H9 (cell line): Measurements from ENCODE around the gene COL4A1. TPM values are rescaled to one million over a fixed set of nuclear protein-coding genes. Genes with fewer than 3 reads are reported as not detected.

Experiments
- DNase-seq: peaks from one replicate; pipeline ENCODE4 v3.0.0-alpha.2; 2017
- H2AFZ ChIP-seq: one replicate; pipeline ENCODE4 v1.6.1; 2013; ENCODE audit warnings: mild to moderate bottlenecking, low read length, control low read depth, moderate library complexity
- H2AK5ac ChIP-seq: 2 replicates; pipeline ENCODE4 v1.6.1; 2013; ENCODE audit warnings: low read length, control low read depth, mixed read lengths; ENCODE audit not compliant: insufficient read length
- H2BK120ac ChIP-seq: one replicate; pipeline ENCODE4 v1.6.1; 2013; ENCODE audit warnings: low read depth, mild to moderate bottlenecking, low read length, control low read depth, inconsistent platforms; ENCODE audit not compliant: poor library complexity, severe bottlenecking
- H2BK12ac ChIP-seq: 2 replicates; pipeline ENCODE4 v1.6.1; 2013; ENCODE audit warnings: low read length, control low read depth, mixed read lengths, low read depth; ENCODE audit not compliant: insufficient read length
- H2BK15ac ChIP-seq: 2 replicates; pipeline ENCODE4 v1.6.1; 2013; ENCODE audit warnings: low read depth, low read length, control low read depth
- H2BK20ac ChIP-seq: one replicate; pipeline ENCODE4 v1.6.1; 2013; ENCODE audit warnings: low read depth, mild to moderate bottlenecking, low read length, control low read depth, inconsistent platforms; ENCODE audit not compliant: poor library complexity, severe bottlenecking
- H2BK5ac ChIP-seq: 2 replicates; pipeline ENCODE4 v1.6.1; 2013; ENCODE audit warnings: low read length, control low read depth, mixed read lengths; ENCODE audit not compliant: insufficient read length
- H3K14ac ChIP-seq: 2 replicates; pipeline ENCODE4 v1.6.1; 2013; ENCODE audit warnings: low read length, control low read depth; ENCODE audit not compliant: insufficient read depth
- H3K18ac ChIP-seq: 2 replicates; pipeline ENCODE4 v1.6.1; 2013; ENCODE audit warnings: low read depth, mild to moderate bottlenecking, mixed read lengths, low read length, control low read depth; ENCODE audit not compliant: insufficient read length
- H3K23ac ChIP-seq: 2 replicates; pipeline ENCODE4 v1.6.1; 2013; ENCODE audit warnings: low read length, control low read depth, mixed read lengths, low read depth; ENCODE audit not compliant: insufficient read length
- H3K23me2 ChIP-seq: 2 replicates; pipeline ENCODE4 v1.6.1; 2013; ENCODE audit warnings: low read depth, mild to moderate bottlenecking, mixed read lengths, low read length, control low read depth; ENCODE audit not compliant: insufficient read length, poor library complexity, severe bottlenecking
- H3K27ac ChIP-seq: 2 replicates; pipeline ENCODE4 v1.5.1; 2013; ENCODE audit warnings: low read length, control low read depth, mixed read lengths, low read depth; ENCODE audit not compliant: insufficient read length
- H3K27me3 ChIP-seq: 2 replicates; pipeline ENCODE4 v1.6.1; 2013; ENCODE audit warnings: low read length, control low read depth, inconsistent platforms; ENCODE audit not compliant: insufficient read depth
- H3K4ac ChIP-seq: 2 replicates; pipeline ENCODE4 v1.6.1; 2013; ENCODE audit warnings: low read depth, mild to moderate bottlenecking, control low read depth, inconsistent platforms, low read length, moderate library complexity
- H3K4me1 ChIP-seq: 2 replicates; pipeline ENCODE4 v1.6.1; 2013; ENCODE audit warnings: low read length, control low read depth, inconsistent platforms; ENCODE audit not compliant: insufficient read depth
- H3K4me2 ChIP-seq: 2 replicates; pipeline ENCODE4 v1.6.1; 2013; ENCODE audit warnings: low read length, control low read depth, mixed read lengths; ENCODE audit not compliant: insufficient read length, insufficient read depth
- H3K56ac ChIP-seq: 2 replicates; pipeline ENCODE4 v1.6.1; 2013; ENCODE audit warnings: low read depth, mild to moderate bottlenecking, mixed read lengths, low read length, control low read depth; ENCODE audit not compliant: insufficient read length
- H3K79me1 ChIP-seq: 2 replicates; pipeline ENCODE4 v1.6.1; 2013; ENCODE audit warnings: low read depth, mild to moderate bottlenecking, moderate library complexity, low read length, control low read depth, inconsistent platforms; ENCODE audit not compliant: insufficient read depth, poor library complexity, severe bottlenecking
- H3K79me2 ChIP-seq: 2 replicates; pipeline ENCODE4 v1.6.1; 2013; ENCODE audit warnings: low read length, control low read depth, inconsistent platforms; ENCODE audit not compliant: insufficient read depth
- H3K9ac ChIP-seq: 2 replicates; pipeline ENCODE4 v1.6.1; 2013; ENCODE audit warnings: low read length, control low read depth, mixed read lengths; ENCODE audit not compliant: insufficient read length; ENCODE audit errors: extremely low read depth
- H3K9me3 ChIP-seq: one replicate; pipeline ENCODE4 v1.6.1; 2013; ENCODE audit warnings: low read depth, low read length, inconsistent platforms; ENCODE audit not compliant: control insufficient read depth
- H3T11ph ChIP-seq: one replicate; pipeline ENCODE4 v1.6.1; 2013; ENCODE audit warnings: mild to moderate bottlenecking, low read length, control low read depth, inconsistent platforms
- H4K20me1 ChIP-seq: one replicate; pipeline ENCODE4 v1.6.1; 2013; ENCODE audit not compliant: control insufficient read depth, insufficient read length, insufficient read depth
- H4K5ac ChIP-seq: 2 replicates; pipeline ENCODE4 v1.6.1; 2013; ENCODE audit warnings: low read depth, mild to moderate bottlenecking, mixed read lengths, low read length, control low read depth; ENCODE audit not compliant: insufficient read length
- H4K8ac ChIP-seq: replicated peaks from 2 replicates; pipeline ENCODE4 v1.6.1; 2013; ENCODE audit warnings: low read length, control low read depth, mixed read lengths, low read depth; ENCODE audit not compliant: insufficient read length
- H4K91ac ChIP-seq: 2 replicates; pipeline ENCODE4 v1.6.1; 2013; ENCODE audit warnings: low read depth, mild to moderate bottlenecking, moderate library complexity, mixed read lengths, low read length, control low read depth; ENCODE audit not compliant: insufficient read length
- H3K27ac Mint-ChIP-seq, 3 experiments: 2 replicates in 2 of 3; 3 replicates in 1 of 3; pipeline ENCODE4 v1.8.0; 2020 to 2021; ENCODE audit warnings: mixed read lengths in 3 of 3, mild to moderate bottlenecking in 1 of 3, moderate library complexity in 1 of 3
- H3K27me3 Mint-ChIP-seq: 2 replicates; pipeline ENCODE4 v1.8.0; 2021; ENCODE audit warnings: low read depth, mild to moderate bottlenecking, moderate library complexity, mixed read lengths
- H3K36me3 Mint-ChIP-seq, 3 experiments: 2 replicates in 2 of 3; 3 replicates in 1 of 3; pipeline ENCODE4 v1.8.0; 2020 to 2021; ENCODE audit warnings: low read depth in 3 of 3, mixed read lengths in 3 of 3; ENCODE audit not compliant: insufficient read depth in 1 of 3
- H3K4me1 Mint-ChIP-seq, 2 experiments: 2 replicates each; pipeline ENCODE4 v1.8.0; 2020; ENCODE audit warnings: mixed read lengths in 2 of 2
- H3K4me3 Mint-ChIP-seq, 2 experiments: 2 replicates in 1 of 2; 3 replicates in 1 of 2; pipeline ENCODE4 v1.8.0; 2020 to 2021; ENCODE audit warnings: mild to moderate bottlenecking in 2 of 2, mixed read lengths in 2 of 2, moderate library complexity in 1 of 2
- H3K9me3 Mint-ChIP-seq, 2 experiments: 2 replicates in 1 of 2; 3 replicates in 1 of 2; pipeline ENCODE4 v1.8.0; 2020; ENCODE audit warnings: mild to moderate bottlenecking in 2 of 2, mixed read lengths in 2 of 2, moderate library complexity in 1 of 2
- CTCF ChIP-seq: fragments of 200-600 bp; sonication (generic); conservative IDR thresholded peaks from 3 replicates; pipeline ENCODE4 v1.8.0; 2021; ENCODE audit warnings: antibody characterized with exemption, mild to moderate bottlenecking
- total RNA-seq: library from RNA; stranded (reverse); gene quantifications from 2 replicates; pipeline ENCODE4 v1.2.1, GENCODE V29; 2021

COL4A1 gene
- total RNA-seq, 1 experiment from 2014 or later, result 73.1 TPM

- Mint-ChIP-seq H3K4me1 (peaks cover 14 to 17% of the 10 kb centered on the region in 2 experiments), H3K36me3 (peaks cover 42 to 47% (median 43%) of the 10 kb centered on the region in 3 experiments), H3K27ac (peak overlapping the region in 1 of 3 experiments; percentile 70; a peak in 1 of 7 replicates), H3K27me3 (no peaks in the 10 kb centered on the region), H3K4me3 (no peak overlapping the region), H3K9me3 (peaks cover 0 to 4% of the 10 kb centered on the region in 2 experiments; a peak in 1 of 5 replicates)
- no peak overlapping the region for H3K18ac ChIP-seq
- no peak overlapping the region for H3K4me2 ChIP-seq
- no peaks in the 10 kb centered on the region for H3K79me1 ChIP-seq
- H4K5ac ChIP-seq, result no peak overlapping the region
- H3K56ac ChIP-seq, result no peak overlapping the region
- H3K4ac ChIP-seq, result no peak overlapping the region
- no peak overlapping the region for H2BK12ac ChIP-seq
- no peak overlapping the region for H3K14ac ChIP-seq
- TF ChIP-seq CTCF, result no peak
- no peak for DNase-seq
- no peak overlapping the region for H2BK20ac ChIP-seq
- no peak overlapping the region for H2AK5ac ChIP-seq
- H4K91ac ChIP-seq, result no peak overlapping the region
- no peak overlapping the region for H3K27ac ChIP-seq
- no peaks in the 10 kb centered on the region for H3K79me2 ChIP-seq
- H3K4me1 ChIP-seq, result no peaks in the 10 kb centered on the region
- H3K23me2 ChIP-seq, result no peaks in the 10 kb centered on the region
- no peak overlapping the region for H2BK120ac ChIP-seq
- no peak overlapping the region for H4K8ac ChIP-seq
- no peaks in the 10 kb centered on the region for H3K27me3 ChIP-seq
- H2BK5ac ChIP-seq, result no peak overlapping the region
- H3T11ph ChIP-seq, result no peak overlapping the region
- no peak overlapping the region for H2AFZ ChIP-seq
- H4K20me1 ChIP-seq, result no peaks in the 10 kb centered on the region
- no peak overlapping the region for H3K23ac ChIP-seq
- H2BK15ac ChIP-seq, result no peak overlapping the region
- H3K9me3 ChIP-seq, result no peaks in the 10 kb centered on the region
- H3K9ac ChIP-seq, result no peak overlapping the region
Observed at GRCh38 chr13:110173247-110173818, 133.6 kb downstream of the COL4A1 start.
